ENCODE measurements around the gene LRRFIP2.
"Not testable (repeated sequence)": the region's sequence is repeated elsewhere in the genome, so short reads cannot be mapped to it uniquely, and the experiment has no call there.

LRRFIP2 gene

DNA sequence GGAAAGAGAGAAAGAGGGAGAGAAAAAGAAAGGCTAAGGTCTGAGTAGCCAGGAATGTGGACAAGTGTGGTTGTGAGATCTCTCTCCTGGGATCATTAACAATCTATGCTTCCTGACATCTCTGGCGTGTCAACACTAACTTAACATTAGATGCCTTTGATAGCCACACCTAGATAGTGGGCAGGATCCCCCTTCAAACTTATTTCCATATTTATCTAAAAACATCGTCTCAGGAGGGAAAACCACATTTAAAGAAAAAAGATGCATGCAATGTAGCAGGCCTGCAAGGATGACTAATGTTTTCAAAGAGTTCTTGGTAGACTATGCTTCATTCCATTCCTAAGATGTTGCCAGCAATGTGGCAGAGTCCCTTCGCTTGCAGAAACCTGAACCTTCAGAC, 100.2 kb downstream of the LRRFIP2 start:
- DNase-seq (ENCODE audit: low read depth in 2 of 2, low spot score in 1 of 2), result no peak

DNA sequence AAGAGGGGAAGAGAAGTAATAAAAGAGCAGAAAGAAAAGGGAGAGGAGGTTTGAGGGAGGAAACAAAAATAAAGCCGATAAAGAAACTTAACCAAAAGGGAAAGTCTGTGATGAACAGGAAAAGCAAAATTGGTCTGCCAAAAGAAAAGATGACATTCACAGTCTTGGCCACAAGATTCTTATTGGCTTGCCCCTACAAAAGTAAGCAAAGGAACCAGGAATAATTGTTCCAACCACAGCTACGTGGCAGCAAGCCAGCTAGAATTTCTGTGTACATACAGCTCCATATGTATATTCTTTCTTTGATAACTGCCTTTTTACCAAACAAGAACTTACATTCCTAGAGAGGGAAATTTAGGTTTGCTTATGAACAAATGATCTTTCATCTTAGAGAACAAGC, 101.5 kb downstream of the LRRFIP2 start:
- DNase-seq (ENCODE audit: low read depth in 2 of 2, low spot score in 1 of 2), result no peak

DNA sequence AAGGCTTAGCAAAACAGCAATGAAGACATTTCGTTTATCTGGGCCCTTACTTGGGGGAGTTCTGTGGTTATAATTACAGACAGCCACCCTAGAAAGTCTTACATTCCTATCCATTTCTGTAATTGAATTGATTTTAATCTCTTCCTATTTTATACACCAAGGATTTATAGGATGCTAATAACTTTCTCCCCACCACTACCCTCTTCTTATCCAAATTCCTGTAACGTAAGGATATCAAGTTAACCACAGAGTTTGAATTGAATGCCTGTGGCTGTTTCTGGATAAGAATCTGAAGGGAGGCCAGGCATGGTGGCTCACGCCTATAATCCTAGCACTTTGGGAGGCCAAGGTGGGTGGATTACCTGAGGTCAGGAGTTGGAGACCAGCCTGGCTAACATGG, 102.5 kb downstream of the LRRFIP2 start:
- DNase-seq (ENCODE audit: low read depth in 2 of 2, low spot score in 1 of 2), result no peak

DNA sequence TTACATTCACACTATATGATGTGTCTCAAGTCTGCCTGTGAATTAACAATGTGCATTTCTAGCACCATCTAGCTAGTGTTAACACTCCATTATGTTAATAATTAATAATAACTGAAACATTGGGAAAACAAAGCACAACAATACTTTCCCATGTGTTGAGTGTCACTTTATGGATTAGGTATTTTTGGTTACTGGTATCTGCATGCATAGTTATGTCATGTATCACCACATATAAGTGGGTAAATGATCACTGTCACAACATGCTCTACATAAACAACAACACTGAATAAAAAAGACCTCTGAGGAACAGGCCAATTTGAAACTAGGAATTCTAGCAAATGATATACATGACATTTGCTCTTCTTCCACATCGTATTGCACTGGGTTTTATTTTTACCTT, 106.4 kb downstream of the LRRFIP2 start:
- no peak for DNase-seq (ENCODE audit: low read depth in 2 of 2, low spot score in 1 of 2)

DNA sequence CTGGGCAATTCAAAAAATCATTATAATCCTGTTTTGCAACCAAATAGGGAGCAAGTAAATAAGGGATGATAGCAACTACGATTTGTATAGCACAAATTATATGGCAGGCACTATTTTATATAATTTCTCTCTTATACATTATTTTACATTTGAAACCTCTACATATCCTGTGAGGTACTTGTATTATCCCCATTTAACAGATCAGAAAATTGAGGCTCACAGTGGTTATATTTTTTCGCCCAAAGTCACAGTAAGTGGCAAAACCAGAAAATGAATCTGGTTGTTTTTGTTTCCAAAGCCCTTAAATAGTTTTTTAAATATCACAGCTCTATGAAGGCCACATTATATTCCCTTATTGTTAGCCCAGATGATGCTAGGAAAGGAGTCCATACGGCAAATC, 106.8 kb downstream of the LRRFIP2 start:
- DNase-seq (ENCODE audit: low read depth in 2 of 2, low spot score in 1 of 2), result no peak

DNA sequence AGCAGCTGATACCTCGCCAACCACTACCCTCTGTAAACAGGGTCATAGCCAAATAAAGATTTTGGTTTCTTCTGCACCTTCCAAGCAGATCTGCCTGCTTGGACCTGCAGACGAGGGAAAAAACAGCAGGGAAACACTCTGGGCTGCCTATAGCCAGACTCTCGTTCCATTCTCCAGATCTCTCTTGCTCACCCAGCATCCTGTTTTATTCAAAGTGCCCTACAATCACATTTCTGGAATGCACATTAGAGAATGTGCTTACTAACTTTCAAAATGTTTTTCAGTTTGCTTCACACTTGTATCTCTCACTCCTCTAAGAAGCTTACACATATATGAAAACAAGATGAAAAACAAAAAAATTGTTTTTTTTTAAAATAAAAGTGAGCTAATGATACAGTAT, 109.6 kb downstream of the LRRFIP2 start:
- DNase-seq (ENCODE audit: low read depth in 2 of 2, low spot score in 1 of 2), result no peak

DNA sequence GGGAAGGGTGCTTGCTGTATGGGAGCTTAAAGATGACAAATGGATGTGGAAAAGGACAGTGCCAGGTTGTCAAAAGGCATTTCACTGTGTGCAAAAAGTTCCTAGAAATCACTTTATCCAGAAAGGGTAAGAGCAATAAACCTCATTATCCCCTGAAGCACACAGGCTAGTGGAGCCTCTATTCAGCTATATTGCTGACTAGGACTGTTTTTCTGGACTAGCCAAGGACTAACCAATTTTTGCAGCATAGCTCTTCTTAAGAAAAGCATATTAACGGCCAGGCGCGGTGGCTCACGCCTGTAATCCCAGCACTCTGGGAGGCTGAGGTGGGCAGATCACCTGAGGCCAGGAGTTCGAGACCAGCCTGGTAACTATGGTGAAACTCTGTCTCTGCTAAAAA, 116.3 kb downstream of the LRRFIP2 start:
- no peak for DNase-seq (ENCODE audit: low read depth in 2 of 2, low spot score in 1 of 2)

DNA sequence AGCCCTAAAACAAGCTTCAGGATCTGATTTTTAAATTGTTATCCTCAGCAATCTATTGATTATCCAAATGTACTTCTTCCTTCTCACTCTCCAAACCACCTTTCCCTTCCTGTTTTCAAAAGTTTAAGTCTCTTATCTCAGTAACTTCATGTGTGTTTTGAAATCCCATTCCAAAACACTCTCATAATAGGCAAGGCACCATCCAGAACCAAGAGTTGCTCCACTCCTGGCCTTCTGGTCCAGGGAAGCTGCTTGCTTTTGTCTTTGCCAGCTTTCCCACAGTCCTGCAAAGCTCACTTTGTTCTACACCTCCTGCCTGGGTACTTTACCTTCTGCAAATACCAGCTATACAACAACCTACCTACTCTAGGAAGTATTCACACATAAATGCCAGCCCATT, 117.6 kb downstream of the LRRFIP2 start:
- no peak for DNase-seq (ENCODE audit: low read depth in 2 of 2, low spot score in 1 of 2)

DNA sequence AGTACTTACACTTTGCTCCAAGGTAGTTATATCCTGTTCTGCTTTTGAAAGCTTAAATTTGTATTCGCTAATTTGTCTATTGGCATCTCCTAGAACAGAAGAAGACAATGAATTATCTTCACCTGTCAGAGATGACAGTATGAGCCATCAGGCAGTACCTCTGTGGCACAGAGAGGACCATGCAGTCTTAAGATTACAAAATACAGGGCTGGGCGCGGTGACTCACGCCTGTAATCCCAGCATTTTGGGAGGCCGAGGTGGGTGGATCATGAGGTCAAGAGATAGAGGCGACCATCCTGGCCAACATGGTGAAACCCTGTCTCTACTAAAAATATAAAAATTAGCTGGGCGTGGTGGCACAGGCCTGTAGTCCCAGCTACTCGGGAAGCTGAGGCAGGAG, 119.3 kb downstream of the LRRFIP2 start:
- not testable (repeated sequence) for DNase-seq (ENCODE audit: low read depth in 2 of 2, low spot score in 1 of 2)

DNA sequence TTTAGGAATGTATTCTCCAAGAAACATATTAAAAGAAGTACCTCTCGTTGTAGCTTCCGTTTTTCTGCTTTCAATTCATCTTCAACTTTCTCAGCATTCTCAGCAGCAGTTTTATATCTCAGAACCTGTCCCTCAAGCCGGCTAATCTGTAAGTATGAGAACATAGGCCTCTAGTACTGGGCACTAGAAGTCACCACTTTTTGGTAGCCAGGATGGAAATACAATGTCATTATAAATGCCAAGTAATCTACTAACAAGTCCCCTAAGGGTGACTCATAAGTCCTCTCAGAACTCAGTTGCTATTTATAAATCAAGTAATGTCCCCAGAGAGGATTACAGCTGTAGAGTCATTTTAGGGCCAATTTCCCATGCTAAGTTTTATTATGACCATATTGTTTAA, 120.0 kb downstream of the LRRFIP2 start:
- no peak for DNase-seq (ENCODE audit: low read depth in 2 of 2, low spot score in 1 of 2)

DNA sequence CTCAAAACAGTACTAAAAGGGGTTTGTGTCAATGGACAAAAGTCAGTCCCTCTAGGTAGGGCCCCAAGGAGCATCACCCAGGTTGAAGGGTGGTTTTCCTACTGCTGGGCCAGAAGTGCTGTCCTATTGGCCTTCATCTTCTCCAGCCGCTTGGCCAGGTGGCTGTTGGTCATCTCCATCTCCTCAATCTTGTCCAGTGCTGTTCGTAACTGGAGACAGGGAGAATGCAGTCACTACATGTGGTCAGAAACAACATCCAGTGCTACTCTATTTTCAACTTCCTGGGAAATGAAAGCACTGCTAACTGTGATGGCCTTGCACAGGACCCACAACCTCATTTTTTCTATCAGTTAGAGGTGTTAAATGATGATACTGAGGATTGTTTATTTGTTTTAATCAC, 120.6 kb downstream of the LRRFIP2 start:
- no peak for DNase-seq (ENCODE audit: low read depth in 2 of 2, low spot score in 1 of 2)

DNA sequence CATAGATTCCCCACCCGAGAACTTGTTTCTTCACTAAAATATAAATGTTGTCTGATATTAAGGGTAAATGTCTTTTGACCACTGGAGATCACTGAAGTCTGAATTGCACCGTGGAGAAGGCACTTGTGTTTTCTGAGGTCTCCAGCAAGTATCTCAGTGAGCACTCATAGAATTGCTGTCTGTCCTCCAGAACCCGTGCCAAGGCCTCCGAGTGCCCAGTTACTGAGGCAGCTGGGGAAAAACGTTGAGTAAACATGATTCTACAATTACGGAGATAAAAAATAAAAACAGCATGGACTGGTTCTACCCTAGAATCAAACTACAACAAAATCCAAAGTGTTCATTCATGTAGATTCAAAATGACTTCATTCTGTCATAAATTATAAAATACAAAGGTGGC, 121.0 kb downstream of the LRRFIP2 start:
- no peak for DNase-seq (ENCODE audit: low read depth in 2 of 2, low spot score in 1 of 2)

DNA sequence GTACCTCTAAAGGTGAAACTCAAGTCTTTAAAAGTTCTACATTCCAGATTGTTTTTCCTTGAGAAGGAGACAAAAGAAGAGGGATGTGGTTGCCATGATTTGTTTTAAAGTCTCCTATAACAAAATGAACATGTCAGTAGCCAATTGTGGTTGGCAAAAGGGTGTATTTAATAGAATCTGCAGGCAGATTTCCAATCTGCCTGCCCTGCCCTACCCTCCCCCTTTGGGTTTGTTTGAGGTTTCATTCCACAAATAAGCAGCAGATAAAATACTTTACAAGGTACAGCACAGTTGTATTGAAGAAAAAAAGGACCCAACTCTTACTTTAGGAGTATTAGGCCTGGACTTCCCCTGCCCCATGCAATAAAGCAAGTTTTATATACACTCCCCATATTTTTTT, 121.5 kb downstream of the LRRFIP2 start:
- DNase-seq (ENCODE audit: low read depth in 2 of 2, low spot score in 1 of 2), result no peak

DNA sequence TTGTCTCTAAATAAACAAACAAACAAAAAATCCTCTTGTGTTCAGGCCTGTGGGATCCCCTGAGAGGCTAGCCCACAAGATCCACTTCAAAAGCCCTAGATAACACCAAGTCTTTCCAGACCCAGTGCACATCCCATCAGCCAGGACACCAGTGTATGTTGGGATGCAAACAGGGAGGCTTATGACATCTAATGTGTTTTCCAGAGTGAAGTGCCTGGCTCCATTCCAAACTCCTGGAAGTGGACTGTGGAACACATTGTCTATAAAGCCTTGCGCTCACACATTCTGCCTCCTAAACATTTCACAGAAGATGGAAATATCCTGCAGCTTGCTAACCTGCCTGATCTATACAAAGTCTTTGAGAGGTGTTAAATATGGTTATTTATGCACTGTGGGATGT, 124.1 kb downstream of the LRRFIP2 start:
- DNase-seq (ENCODE audit: low read depth in 2 of 2, low spot score in 1 of 2), result no peak

DNA sequence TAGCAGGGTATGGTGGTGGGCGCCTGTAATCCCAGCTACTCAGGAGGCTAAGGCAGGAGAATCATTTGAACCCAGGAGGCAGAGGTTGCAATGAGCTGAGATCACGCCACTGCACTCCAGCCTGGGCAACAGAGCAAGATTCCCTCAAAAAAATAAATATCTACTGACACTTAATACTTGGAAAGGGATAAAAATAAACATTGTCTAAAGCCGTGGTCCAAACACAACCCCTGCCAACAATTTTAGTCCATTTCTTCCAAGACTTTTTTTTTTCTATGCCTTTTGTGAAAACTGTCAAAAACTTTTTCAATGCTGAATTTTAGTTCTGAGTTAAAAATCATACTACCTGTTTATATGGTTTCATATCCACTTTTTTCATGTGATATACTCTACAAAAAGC, 131.7 kb downstream of the LRRFIP2 start:
- DNase-seq (ENCODE audit: low read depth in 2 of 2, low spot score in 1 of 2), result not testable (repeated sequence)

DNA sequence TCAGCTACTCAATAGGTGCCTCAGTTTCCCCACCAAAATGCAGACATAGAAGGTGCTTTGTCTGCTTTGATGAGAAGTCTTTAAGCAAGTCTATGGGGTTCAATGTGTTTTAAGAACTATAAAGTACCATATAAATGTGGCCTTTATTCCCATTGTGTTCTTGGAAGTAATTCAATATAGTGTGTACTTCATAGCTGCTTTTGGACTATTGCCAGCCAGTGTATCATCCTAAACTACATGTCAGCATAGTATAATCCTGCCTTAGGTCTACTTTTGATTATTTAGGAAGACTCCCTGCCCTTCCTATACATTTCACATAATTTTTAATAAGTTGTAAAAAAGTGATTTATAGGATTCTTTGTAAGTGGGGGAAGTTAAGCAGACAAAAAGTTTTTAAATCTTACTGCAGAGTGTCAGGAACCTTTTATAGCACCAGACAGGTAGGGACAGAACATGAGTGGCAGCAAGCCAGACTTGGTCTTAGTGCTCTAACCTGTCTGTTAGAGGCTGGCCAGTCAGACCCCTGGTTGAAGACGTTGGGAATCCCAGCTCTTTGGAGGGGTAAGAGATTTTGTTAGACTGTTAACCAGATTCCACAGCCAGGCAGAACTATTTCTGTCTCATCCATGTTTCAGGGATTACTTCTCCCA, 132.7 kb downstream of the LRRFIP2 start:
- DNase-seq (ENCODE audit: low read depth in 2 of 2, low spot score in 1 of 2), result no peak

DNA sequence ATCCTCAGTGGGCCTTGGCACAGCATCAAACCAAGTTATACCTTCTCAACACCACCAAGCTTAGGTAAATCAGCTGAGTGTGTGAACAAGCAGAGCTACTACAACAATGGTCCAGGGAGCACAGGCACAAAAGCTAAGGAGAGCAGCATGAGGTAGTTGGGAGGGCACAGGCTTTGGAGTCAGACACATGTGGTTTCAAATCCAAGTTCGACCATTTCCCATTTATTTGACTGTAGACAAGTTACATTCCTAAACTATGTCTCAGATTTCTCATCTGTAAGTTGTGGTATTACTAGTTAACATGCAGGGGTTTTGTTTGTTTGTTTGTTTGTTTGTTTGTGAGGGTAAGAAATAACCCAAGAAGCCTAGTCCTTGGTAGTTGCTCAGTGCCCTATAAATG, 134.2 kb downstream of the LRRFIP2 start:
- DNase-seq (ENCODE audit: low read depth in 2 of 2, low spot score in 1 of 2), result no peak

DNA sequence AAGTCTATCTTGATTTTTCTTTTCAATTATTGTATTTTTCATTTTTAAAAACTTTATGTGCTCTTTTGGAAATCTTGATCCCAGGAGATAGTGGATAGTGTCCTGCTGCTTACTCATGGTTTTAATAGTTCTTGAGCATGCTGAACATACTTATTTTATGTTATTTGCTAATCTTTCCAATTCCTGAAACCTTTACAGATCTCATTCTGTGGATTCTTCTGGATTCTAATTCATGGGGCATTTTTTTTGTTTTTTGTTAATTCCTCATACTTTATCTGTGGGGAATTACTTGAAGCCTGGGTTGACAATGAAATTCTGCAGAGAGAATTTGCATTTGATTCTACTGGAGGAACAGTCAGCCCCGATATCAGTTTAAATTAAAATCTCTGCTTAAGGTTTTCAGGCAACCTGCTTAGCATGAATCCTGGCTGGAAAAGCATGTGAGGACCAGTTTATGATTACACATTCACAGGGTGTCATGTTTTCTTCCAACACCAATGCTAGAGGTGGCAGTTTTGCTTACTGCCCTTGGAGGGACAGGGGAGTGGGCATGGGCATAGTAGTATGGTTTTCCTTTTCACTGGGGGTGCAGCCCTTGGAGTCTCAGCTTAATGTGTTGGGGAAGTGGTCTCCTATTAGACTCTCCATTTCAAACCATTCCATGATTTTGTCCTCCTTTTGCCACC, 135.1 kb downstream of the LRRFIP2 start:
- DNase-seq (ENCODE audit: low read depth in 2 of 2, low spot score in 1 of 2), result no peak

DNA sequence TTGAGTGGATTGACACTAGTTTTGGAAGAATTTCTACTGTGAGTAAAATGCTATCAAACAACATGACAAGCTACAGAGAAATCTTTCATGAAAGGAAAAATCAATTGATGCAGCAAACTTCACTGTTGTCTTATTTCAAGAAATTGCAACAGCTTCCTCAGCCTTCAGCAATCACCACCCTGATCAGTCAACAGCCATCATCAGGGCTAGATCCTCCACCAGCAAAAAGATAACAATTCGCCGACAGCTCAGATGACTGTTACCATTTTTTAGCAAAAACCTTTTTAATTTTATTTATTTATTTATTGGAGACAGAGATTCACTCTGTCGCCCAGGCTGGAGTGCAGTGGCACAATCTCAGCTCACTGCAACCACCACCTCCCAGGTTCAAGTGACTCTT, 137.0 kb downstream of the LRRFIP2 start:
- DNase-seq (ENCODE audit: low read depth in 2 of 2, low spot score in 1 of 2), result no peak

DNA sequence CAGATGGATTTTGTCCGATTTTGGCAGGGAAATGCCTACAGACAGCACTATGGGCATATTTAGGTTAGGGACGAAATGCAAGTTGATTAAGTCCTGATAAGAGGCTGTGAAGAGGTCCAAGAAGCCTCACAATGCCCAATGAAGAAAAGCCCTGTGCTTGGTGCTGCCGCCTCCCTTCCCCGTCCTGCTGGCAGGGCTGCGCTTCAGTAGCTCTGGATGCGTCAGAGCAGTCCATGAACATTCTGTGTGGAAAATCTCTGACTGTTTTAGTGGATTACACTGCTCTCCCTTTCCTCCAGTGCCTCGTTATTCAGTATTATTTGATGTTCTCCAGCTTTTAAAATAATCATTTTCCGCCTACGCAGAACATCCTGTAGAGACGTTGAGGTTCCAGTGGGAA, 141.4 kb downstream of the LRRFIP2 start:
- no peak for DNase-seq (ENCODE audit: low read depth in 2 of 2, low spot score in 1 of 2)

DNA sequence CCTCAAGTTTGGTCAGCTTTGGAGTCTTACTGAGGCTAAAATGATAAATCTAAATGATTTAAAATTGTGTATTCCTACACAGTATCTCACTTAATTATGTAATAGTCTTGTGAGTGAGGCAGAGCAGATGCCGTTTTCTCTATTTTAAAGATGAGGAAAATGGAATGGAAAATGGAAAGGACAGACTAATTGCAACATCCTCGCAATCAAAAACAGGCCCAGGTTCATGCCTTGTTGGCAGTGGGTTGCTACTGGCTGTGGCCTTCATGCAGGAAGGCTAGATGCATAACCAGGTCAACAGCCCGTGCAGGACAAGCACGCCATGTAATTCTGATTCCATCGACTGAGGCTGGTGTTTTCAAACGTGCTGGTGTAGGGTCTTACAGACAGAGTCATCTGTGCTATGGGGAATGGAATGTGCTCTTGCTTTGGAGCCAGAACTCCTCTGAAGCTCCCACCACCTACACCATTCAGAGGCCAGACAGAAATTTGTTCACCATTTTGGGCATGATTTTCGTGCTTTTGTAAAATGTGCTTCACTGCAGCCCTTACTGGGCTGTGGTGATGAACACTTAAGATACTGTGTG, 143.2 kb downstream of the LRRFIP2 start:
- no peak for DNase-seq (ENCODE audit: low read depth in 2 of 2, low spot score in 1 of 2)

DNA sequence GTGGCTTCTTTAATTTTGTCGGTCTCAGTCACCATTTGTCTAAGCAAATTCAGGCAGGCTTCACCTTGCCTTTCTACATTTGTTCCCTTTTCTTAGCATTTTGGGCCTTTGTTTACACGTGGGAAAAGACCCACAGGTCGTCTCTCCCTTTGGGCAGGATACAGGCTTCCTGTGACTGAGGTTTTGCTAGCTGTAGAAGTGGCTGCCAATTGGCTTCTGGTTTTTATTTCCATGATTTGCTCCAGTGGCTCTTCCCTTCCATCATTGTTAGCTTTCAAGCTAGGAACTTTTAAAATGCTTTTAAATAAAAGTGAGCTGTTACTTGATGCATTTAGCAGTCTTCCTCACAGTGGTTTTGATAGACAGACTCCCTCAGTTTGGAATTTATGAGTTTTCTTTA, 143.8 kb downstream of the LRRFIP2 start:
- no peak for DNase-seq (ENCODE audit: low read depth in 2 of 2, low spot score in 1 of 2)
